GM18868 (cell line): ENCODE measurements around the gene PUM1.

Experiments used
- ATAC-seq: cut with Tn5 transposase; IDR thresholded peaks from one replicate; pipeline ENCODE4 v1.9.1; 2021; ENCODE audit warnings: mild to moderate bottlenecking, moderate library complexity; ENCODE audit not compliant: unreplicated experiment

The PUM1 gene

DNA sequence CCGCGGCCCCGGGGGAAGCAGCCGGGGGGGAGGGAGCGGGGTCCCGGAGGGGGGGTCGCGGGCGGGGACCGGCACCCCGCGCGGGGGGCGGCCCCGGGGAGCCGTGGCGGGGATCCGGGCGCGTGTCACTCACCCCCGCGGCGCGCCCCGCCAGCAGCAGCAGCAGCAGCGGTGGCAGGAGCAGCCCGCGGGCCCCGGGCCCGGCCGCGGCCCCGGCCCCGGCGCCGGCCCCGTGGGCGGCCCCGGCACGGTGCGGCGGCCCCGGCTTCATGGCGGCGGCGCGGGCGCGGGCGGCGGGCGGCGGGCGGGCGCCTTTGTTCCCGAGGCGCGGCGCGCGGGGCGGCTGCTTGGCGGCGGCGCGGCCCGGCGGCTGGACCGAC, 157.2 kb downstream of the PUM1 start:
- no peak for ATAC-seq

DNA sequence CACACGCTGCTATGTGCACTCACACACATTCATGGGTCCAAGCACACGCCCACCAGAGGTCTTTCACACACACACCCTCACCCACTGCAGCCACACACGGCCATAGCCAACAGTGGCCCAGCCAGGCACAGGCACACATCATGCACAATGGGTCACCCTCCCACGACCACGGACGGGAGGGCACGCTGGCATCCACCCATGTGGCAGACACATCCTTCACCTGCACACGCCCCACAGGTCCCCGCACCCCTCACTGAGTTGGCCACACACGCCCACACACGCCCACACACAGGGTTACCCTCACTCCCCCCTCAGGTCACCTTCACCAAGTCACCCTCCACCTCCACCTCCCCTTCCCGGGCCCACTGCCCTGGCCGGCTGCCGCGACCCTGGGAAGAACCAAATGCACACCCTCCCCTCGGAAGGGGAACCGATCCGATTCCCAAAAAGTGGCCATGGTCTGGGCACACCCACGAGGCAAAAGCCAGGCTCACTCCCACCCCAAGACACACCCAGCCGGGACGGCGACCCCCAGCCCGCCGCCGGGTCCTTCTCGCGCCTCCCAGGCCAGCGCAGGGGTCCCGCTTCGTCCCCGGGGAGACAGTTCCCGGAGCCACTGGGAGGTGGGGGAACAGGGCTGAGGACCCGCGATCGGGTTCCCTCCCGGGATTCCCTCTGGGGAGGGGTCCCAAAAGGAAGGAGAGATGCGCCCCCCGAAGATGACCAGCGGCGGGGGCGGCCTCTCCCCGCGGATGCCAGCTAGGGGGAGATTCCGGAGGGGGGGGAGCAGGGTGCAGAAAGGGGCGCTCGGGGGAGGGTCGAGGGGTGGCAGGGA, 157.8 kb downstream of the PUM1 start:
- no peak for ATAC-seq

DNA sequence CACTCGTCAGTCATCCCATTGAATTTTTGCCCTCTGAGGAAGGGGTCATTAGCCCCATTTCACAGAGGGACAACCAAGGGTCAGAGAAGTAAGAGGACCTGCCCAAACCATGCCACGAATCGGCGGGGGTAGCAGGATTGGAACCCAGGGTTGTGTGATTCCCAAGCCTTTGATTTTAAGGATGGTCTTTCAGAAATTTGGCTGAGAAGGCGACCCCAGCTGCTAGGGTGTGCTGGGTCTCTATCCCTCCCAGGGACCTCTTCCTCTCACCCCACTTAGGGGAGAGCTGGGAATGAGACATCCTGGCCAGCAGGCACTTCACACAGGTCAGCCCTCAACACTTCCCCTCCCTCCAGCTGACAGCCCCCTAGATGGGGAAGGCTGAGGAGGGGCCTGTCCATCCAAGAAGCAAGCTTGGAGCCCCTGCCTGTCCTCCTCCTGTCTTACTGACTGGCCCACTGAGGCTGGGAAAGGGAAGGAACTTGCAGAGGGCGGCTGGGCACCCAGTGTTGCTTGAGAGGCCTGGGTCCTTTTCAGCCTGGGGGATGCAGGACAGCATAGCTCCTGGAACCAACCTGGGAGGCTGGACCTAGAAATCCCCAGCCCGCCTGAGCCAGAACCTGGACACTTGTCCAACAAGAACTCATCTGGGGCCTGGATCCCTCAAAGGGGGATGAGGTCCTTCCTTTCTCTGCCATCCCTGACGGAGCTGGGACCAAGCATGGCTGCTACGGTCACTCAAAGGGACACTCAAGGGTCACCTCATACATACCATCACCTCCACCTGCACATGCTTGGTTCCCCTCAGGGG, 158.7 kb downstream of the PUM1 start:
- no peak for ATAC-seq

DNA sequence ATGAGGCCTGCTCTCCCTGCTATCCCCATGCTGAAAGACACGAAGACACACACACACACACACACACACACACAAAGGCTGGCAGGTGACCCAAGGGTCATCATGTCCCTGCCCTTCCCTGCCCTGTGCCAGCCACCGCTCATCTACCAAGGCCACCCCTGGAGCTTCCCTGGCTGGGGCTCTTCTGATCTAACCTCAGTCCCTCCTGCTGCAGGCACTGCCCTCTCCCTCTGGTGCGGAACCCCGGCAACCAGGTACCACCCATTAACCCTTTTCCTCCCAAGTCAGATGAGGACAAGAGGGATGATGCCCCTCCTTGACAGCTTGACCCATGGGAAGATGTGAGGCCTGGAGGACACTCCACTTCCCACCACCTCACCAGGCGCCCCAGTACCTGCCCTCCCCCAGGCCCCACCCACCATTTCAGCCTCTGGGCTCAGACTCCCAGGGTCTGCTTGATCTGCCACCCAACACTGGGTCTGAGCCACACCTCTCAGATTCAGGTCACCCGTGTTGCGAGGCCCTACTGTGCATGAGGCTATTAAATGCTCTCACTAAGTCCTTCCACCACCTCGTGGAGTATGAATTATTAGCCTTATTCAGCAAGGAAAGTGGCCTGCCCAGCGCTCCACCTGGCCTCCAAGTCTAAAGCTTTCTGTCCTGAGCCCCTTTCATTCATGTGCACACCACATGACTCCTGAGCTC, 159.4 kb downstream of the PUM1 start:
- no peak for ATAC-seq

DNA sequence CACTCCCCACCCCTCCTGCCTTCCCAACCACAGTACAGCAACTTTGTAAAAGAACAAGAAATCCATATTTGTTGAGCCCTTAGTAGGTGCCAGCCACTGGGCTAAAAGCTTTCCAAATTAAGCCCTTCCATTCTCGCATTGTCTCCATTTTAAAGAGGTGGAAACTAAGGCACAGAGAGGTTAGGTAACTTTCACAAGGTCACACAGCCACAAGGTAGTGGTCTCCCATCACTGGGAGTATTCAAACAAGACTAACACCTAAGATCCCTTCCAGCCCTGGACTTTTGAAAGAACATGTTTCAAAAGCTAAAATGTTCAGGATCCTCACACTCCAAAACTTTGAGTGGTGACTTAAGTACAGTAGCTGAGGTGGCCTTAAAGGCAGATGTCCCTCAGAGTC, 160.1 kb downstream of the PUM1 start:
- no peak for ATAC-seq

- no peak for ATAC-seq
These were observed 160.6 kb downstream of the PUM1 start for GRCh38 chr1:30904962-30905335.

DNA sequence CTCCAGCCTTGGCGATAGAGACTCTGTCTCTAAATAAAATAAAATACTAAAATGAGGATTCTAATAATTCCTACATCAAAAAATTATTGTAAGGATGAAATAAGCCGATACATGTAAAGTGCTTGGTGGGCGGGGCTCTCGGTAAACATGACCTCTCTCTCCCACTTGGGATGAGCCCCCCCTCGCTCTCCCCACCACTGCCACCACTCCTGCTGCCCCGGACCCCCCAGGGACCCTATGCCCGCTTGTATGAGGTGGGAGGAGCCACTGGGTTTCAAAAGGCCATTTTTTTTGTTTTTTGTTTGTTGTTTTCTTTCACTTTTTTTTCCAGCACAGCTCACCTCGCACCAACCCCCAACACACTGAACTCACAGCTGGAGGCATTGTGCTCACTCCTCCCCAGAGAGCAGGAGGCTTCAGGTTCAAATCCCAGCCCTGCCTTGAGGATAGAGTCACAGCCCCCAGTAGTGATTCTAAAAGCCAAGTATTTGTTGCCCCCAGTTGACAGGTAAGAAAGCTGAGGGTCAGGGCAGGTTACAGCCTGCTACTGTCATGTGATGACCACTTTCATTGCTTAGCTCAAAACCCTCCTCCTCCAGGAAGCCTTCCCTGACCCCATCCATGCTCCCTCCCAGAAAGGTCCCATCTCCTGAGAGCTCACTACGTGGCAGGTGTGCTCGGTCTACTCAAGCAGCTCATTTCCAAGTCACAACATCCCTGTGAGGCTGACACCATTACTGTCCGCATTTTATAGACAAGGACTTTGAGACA, 161.1 kb downstream of the PUM1 start:
- no peak for ATAC-seq

GRCh38 chr1:30903343-30904034, 162.0 kb downstream of the PUM1 start:
- ATAC-seq = no peak

GRCh38 chr1:30902593-30903290, 162.8 kb downstream of the PUM1 start:
- no peak for ATAC-seq

DNA sequence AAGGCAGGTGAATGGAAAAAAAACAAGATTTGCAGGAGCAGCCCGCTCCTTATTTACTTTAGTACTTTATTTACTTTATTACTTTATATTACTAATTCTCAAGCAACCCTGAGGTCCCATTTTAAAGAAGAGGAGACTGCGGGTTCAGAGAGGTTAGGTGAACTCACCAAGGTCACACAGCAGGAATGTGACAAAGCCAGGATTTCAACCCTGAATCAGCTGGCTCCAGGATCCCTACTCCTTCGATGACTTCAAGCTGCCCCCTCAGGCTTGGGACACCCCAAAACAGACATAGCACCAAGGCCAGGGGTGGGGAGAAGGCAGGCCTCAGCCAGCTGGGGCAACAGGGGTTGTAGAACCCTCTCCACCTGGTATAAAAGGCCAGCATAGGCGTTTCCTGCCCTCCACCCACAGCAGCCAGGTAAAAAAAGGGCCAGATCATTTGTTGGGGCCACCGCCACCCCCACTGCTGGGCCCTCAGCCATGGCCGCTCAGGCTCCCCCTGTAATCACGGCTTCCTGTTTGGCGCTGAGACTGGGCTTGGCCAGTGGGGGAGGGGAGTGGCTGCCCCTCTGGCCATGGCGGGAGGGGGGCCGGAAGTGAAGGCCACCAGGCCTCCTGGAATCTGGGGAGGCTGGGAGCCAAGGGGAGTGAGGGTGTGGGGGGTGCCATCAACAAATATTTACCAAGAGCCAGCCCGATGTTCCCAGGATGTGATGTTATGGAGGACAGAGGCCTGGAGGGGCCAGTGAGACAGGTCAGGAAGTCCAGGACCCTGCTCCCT, 163.5 kb downstream of the PUM1 start:
- ATAC-seq = no peak

DNA sequence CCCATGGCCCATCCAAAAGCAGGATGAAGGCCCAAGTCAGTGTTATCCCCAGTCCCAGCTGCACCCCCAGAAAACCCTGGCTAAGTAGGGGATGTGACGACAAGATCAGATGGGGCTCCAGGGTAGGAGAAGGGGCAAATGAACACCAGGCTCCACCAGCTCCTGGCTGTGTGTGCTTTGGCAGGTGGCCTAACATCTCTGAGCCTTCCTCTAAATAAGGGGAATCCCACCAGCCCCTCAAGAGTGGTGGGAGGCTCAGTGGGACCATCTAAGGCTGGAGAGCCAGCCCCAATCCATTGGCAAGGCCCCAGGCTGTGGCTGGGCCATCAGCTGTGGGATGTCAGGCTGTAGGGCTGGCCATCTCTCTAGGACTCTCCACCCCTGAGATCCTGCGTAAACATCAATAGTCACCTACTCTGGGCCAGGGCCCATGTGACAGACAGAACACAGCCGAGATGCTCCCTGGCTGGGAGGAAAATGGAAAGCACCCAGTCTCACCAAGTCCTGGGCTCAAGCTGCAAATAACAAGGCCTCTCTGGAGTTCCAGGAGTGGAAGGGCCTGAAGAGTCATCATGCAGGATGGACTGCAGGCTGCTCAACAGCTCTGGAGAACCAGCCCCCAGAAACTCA, 164.5 kb downstream of the PUM1 start:
- no peak for ATAC-seq

DNA sequence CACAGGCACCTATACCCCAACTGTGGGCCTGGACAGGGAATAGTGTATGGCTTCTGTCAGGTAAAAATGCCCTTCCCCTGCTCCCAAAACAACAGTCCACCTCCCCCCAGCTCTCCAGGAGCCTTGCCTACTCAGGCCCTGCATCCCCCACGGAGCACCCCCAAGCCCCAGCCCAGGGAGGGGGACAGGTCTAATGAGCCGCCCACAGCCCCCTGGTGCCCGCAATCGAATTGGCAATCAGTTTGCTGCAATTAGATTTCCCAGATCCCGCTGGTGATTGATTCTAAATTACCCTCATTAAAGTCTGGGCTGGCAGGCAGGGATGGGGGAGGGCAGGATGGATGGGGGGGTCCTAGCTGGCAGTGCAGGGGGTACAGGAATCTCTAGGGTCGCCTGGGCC, 165.0 kb downstream of the PUM1 start:
- ATAC-seq = no peak

DNA sequence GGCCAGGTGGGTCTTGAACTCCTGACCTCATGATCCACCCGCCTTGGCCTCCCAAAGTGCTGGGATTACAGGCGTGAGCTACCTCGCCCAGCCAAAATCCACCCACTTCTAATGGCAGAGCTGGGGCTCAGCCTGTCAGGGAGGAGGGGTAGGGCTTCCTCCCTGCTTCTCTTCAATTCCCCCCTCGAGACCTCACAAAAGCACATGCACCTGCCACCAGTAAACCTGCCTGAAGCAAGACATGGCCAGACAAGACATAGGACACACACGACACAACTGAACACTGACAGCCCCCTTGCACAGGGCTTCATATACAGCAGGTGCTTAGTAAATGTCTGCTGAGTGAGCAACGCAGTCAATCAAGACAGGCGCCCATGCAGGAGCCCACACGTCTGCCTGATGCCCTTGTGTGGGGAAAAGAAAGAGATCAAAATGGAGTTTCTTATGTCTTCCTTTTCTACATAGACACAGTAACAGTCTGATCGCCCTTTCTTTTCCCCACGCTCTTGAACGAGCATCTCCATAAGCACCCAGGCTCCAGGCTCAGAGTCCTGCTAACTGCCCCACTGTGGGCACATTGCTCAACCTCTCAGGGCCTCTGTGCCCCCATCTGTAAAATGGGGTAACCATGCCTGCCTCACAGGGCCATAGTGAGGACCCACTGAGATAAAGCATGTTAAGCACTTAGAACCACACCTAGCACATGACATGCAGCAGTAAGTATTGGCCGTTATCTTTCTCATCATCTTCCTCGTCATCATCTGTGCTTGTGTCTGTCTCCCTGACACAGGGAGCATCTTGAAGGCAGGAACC, 165.7 kb downstream of the PUM1 start:
- ATAC-seq = no peak

GRCh38 chr1:30898031-30898815, 167.3 kb downstream of the PUM1 start:
- ATAC-seq = no peak

GRCh38 chr1:30896905-30897304, 168.6 kb downstream of the PUM1 start:
- ATAC-seq = no peak

DNA sequence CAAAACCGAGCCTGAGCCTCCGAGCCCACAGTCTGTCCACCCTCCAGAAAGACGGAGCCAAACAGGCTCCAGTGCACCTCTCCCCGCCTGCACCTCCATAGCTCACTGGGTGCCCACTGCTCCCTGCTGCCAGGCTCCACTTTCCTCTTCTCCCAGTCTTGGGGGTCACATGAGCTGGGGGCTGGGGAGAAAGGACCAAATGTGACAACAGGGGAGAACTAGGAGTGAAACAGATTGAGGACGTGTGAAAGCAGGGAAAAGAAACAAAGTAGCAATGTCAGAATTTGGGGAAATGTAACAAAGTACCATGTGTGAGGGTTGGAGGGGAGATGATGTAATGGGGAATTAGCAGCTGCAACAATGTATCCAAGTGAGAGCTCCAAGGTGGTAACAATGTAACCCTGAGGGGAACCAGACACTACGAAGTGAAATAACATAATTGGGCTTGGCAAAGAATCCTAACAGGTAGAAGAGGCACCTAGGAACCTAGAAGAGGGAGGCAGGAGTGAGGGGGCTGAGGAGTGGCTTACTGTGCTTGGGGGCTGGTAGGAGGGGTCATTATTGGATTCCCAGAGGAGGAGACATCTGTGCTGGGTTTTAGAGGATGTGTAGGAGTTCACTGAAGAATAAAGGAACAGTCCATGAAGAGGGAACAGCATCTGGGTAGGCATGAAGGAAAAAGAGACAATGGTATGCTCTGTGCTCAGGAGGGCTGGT, 169.4 kb downstream of the PUM1 start:
- no peak for ATAC-seq
